GM21381 (cell line): ENCODE data around the gene PDLIM5.
A peak's percentile ranks its signal among the peaks of the same experiment; 100 is the strongest.
"Not testable (repeated sequence)": the region's sequence is repeated elsewhere in the genome, so short reads cannot be mapped to it uniquely, and the experiment has no call there.

ENCODE experiments used
- ATAC-seq: cut with Tn5 transposase; IDR thresholded peaks from one replicate; pipeline ENCODE4 v1.9.1; 2021; ENCODE audit warnings: mild to moderate bottlenecking, moderate library complexity; ENCODE audit not compliant: unreplicated experiment

PDLIM5 gene, protein sequence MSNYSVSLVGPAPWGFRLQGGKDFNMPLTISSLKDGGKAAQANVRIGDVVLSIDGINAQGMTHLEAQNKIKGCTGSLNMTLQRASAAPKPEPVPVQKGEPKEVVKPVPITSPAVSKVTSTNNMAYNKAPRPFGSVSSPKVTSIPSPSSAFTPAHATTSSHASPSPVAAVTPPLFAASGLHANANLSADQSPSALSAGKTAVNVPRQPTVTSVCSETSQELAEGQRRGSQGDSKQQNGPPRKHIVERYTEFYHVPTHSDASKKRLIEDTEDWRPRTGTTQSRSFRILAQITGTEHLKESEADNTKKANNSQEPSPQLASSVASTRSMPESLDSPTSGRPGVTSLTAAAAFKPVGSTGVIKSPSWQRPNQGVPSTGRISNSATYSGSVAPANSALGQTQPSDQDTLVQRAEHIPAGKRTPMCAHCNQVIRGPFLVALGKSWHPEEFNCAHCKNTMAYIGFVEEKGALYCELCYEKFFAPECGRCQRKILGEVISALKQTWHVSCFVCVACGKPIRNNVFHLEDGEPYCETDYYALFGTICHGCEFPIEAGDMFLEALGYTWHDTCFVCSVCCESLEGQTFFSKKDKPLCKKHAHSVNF

DNA sequence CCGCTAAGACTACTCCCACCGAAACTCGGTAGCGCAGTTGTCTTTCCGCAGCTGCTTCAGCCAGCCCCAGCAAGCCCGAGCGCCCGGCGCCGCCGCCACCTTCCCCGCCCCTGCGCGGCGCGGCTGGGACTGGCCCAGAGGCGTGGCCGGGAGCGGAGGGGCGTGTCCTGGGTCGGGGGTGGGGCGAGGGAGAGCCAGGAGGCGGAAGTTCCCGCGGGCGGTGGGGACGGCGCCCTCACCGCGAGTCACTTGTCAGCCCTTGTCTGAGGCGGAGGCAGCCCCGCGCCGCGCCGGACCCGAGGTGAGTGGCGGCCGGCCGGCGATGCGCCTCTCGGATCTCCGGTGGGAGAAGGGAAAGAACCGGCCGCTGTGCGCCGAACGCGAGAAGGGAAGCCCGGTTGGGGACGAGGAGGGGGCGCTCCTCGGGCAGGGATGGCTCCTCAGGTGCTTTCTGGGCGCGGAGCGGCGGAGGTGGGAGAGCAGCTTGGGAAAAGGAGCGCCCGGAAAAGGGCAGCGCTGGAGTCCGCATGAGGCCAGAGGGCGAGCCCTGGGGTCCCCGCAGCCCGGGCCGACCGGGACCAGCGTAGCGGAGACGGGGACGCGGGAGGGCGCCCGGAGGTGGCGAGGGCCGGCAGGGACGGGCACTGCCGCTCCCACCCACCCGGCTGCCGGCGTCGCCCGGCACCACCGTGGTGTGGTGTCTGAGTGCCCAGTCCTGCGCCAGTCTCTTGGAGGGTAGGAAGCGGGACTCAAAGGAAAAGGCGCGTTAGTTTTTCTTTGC is at the start of gene PDLIM5:
Gene PDLIM5, plus strand, starts transcription at position 248 of the 781 bp plus-strand sequence. CDS start 3,347 bp downstream, outside the sequence.
- peak; percentile 92 for ATAC-seq

DNA sequence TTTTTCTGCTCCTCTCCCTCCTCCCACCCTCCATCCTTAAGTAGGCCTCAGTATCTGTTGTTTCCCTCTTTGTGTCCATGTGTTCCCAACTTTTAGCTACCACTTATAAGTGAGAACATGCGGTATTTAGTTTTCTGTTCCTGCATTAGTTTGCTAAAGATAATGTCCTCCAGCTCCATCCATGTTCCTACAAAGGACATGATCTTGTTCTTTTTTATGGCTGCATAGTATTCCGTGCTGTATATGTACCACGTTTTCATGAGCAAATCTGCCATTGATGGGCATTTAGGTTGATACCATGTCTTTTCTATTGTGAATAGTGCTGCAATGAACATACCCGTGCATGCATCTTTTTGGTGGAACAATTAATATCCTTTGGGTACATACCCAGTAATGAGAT is 49.3 kb upstream of the PDLIM5 start:
- not testable (repeated sequence) for ATAC-seq

DNA sequence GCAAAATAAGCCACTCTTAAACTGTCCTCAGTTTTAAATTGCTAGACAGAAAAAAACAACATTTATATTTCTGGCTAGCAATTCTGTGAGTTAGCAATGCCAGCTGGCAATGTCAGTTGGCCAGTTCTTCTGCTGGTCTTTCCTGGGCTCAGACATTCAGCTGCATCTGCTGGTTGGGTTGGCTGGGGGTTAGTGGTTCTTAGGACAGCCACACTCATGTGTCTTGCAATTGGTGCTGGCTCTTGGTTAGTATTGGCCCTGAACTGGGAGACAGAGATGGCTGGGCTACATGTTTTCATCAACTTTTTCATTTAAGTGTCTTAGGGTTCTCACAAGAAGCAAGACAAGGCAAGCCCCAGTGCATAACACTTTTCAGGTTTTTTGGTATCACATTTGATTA is 48.0 kb upstream of the PDLIM5 start:
- ATAC-seq = no peak

DNA sequence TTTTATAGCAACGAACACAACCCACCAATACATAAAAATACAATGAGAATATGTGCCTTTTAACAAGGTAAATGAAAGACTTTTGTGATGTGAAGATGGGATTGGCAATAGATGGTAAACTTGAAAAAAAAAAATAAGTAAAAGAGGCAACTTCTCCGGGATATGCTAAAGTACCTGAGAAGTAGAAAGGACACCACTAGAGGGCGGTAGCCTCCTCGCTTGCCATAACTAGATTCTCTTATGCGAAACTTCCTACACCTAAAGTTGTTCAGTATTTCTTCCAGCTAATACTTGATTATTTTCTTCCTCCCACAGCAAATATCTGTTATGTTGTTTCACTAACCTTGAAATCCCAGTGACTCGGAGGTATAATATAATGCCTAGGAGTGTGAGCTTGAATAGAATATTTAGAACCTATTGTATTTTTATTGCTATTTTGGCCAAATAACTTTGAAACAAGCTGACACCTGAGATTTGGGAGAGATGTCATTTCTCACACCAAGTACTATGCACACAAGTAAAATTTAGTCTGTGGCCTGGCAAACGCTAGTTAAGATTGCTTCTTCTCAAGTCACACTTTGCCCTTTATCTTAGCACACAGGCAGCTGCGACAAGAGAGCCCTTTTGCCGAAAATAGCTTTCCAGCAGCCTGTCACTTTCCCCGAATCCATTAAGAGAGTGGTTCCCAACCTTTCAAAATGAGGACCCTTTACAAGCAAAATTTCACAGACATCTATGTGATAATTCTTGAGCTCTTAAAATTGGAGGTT is 44.9 kb upstream of the PDLIM5 start:
- peak; percentile 91 for ATAC-seq

DNA sequence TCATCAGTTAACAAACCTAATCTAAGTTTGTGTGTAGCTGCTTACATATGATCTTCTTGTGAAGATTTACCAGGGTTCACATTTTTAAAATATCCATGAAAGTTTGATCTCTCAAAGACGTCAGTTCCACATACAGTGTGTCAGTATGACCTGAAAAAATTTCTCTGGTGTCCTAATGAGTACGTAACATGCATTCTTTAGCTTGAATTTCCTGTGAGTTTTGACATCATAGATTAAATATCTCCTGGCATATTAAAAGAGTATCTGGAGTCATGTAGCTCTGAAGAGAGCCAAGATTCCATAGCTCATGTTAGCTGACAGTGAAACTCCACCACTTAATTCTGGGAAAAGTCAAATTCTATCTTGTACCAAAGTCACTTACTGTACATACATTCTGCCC is 43.9 kb upstream of the PDLIM5 start:
- ATAC-seq = no peak

DNA sequence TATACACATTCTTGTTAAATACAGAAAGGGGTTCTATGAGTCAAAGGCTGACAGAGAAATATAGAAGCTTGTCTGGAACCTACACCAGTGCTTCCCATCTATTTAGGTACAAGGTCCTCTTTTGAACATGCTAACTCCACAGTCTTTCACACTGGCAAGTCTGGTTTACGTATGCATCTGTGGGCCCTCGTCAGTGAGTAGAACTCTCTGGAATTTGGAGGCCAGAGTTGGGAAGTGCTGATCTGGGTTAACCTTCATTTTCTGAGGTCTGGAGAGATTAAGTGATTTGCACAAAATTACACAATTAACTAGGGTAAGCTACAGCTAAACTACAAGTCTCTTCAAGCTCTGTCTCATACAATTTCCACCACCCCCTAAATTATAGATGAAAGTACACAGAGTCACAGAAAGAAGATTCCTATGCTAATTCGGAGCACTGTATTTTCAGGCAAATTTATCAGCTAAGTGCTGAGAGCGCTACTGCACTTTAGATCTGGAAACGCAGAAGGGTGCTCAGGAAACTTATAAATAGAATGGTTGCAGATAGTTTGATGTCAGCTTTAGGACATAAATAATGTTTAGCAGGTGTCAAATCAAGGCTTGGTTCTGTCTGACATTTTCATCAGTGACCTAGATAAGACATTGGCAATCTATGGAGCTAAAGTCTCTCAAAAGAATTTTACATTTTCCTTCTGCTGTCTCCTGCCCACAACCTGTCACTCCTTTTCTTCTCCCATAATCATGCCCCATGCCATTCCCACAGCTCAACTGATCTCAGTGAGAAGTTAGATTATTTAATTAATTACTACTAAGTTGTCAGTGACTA is 43.0 kb upstream of the PDLIM5 start:
- ATAC-seq = no peak

DNA sequence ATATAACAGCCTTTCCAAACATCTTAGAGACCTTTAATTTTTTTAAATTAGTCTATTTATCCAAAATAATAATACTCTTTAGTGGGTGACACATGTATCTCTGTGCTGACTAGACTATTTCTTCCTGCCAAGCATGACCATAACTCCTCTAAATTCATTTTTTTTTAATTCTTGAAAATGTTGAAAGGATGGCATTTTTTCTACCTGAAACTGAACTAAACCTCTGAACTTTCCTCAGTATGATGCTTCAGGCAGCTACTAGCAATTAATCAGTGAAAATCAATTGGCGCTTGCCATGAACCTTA is 42.4 kb upstream of the PDLIM5 start:
- no peak for ATAC-seq

DNA sequence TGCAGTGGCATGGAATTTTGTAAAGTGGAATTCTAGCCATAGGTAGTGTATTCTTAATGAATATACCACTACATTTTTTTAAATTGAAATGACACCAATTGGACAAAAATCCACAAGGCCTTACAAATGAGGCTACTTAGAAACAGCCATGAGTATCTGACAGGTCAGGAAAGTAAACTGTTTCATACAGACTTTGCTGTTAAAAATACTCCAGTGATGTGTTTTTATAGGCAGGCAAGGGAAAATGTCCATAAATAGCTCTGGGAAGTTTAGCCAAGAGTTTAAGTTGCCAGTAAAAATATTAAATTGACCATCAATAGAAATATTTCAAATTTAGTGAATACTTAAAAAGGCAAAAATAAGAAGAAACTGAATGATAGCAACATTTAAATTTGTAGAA is 41.8 kb upstream of the PDLIM5 start:
- no peak for ATAC-seq

DNA sequence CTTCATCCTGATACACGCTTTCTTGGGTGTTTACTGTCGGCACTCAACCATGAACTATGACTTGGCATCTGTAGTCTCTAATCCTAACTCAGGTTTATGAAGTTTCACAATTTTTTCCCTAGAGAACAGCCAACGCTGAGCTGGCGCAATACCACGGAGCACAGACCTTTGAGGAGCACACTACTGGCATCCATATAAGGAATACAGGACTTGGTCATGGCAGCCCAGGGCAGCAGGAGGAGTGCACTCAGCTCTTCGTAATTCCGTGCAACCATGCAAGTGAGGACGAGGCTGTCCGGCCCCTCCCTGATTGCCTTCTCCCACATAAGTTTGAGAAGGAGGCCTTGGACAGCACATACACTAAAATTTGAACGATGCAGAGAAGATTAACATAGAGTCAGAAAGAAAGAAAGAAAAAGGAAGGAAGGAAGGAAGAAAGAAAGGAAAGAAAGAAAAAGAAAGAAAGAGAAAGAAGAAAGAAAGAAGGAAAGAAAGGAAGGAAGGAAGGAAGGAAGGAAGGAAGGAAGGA is 41.0 kb upstream of the PDLIM5 start:
- no peak for ATAC-seq

DNA sequence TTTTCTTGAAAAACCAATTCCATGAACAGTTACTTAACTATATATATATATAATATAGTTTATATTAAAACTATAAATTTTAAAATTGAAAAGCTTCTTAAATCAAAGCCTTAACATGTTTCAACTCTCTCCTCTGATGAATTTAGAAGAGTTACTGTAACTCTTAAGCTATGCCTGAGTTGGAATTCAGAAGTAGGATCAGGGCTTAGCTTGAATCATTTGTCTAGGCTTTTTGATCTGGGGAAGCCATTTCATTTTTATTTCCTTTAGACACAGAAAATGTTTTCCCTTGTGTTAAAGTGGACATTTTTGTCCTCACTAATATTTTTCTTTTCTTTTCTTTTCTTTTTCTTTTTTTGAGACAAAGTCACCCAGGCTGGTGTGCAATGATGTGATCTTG is 40.4 kb upstream of the PDLIM5 start:
- ATAC-seq = no peak

DNA sequence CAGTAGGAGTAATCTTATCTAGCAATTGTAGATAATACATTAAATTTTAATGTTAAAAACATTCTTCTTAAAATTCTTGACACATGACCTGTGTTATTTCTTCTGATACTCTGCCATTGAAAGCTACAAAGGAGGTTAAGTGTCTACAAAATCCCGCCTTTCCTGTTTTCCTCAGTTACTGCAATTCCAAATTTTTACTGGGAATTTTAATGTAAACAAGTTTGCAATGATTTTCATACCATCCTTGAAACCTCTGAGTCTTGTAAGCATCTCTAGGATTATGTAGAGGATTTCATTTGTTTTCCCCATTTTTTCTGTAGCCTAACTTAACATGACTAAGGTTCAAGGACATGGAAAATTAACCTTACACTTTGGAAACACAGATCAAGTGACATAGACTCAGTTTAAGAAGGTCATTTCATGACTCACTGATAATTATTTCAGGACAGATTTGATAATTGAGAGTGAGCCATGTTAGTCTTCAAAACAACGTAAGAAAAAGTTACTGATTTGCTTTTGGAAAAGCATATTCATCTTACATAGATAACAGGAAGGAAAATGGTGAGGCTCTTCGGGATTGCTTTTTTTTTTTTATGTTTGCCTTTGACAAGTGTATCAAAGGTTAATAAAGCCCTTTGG is 39.6 kb upstream of the PDLIM5 start:
- ATAC-seq = no peak

DNA sequence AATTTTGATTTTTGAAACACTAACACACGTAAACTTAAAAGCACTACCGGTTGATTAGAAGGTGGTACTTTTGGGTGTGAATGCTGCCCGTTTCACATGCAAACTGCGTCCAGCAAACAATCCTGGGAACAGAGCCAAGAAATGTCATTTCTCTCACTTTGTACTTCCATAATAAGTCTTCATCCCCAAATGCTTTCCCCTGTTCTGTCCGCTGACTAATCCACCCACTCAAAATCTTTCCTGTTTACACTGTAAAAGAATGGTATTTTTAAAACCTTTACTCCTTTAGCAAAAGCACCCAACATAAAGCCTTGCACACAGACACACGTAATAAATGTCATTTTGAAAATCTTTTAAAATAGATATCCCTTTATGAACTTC is 39.1 kb upstream of the PDLIM5 start:
- no peak for ATAC-seq

DNA sequence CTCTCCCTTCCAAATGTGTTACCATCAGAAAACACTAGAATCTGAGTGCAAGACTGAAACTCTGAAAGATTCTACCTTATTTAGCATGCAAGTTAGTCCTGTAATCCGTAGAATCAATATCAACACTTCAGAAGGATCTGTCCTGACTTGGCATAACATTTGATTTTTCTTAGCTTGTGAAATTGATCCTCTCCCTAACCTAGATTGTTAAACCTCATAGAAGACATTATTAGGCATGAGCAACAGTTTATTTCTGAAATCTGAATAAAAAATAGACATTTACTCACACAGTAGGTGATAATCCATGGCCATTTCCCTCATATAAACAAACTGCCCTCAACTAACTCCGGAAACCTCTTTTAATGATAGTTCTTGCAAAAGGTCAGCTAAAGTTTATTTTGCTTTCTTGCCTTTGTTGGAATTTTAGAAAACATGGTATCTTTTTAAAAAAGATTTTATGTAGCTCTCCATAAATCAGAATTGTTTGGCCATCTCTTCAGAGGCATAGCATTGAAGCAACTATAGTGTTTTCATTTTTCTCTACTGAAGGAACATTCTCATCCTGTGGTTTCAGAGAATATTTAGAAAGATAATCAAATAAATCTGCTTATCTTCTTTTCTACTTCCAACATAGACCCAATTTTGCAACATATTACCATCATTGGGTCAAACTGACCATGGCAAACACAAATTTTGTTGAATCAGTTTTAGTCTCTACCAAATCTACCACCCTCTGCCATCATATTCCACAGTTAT is 38.5 kb upstream of the PDLIM5 start:
- no peak for ATAC-seq

DNA sequence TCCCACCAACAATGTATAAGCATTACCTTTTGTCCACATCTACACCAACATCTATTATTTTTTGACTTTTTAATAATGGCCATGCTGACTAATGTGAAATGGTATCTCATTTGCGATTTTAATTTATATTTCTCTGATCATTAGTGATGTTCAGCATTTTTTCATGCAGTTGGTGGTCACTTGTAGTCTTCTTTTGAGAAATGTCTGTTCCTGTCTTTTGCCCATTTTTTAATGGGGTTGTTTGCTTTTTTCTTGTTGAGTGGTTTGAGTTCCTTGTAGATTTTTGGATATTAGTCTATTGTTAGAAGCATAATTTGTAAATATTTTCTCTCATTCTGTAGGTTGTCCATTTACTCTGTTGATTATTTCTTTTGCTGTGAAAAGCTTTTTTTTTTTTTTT is 36.8 kb upstream of the PDLIM5 start:
- no peak for ATAC-seq

DNA sequence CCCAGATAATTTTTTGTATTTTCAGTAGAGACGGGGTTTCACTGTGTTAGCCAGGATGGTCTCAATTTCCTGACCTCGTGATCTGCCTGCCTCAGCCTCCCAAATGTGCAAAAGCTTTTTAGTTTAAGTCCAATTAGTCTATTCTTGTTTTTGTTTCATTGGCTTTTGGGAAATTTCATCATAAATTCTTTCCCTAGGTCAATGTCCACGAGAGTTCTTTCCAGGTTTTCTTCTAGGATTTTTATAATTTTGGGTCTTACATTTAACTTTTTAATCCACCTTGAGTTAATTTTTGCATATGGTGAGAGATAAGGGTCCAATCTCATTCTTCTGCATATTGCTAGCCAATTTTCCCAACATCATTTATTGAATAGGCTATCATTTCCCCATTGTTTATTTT is 36.3 kb upstream of the PDLIM5 start:
- no peak for ATAC-seq

DNA sequence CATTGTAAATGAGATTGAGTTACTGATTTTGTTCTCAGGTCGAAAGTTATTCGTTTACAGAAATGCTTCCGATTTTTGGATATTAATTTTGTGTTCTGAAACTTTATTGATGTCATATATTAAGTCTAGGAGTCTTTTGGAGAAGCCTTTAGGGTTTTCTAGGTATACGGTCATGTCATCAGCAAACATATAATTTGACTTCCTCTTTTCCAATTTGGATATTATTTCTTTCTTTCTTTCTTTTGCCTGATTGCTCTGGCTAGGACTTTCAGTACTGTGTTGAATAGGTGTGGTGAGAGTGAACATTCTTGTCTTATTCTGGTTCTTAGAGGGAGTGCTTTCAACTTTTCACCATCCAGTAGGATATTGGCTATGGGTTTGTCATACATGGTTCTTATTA is 35.4 kb upstream of the PDLIM5 start:
- ATAC-seq = no peak

DNA sequence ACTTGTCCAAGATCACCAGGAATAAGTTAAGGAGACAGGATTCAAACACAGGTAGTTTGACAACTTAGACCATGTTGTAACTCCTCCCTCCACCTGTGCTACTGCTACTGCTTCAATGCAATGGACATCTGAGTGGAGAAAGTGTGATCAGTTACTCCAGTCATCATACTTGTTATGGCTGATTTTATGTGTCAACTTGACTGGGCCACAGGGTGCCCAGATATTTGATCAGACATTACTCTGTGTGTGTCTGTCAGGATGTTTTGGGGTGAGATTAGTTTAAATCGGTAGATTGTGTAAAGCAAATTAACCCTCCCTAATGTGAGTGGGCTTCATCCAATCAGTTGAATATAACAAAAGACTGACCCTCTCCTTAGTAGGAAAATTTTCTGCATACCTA is 34.8 kb upstream of the PDLIM5 start:
- ATAC-seq = no peak

DNA sequence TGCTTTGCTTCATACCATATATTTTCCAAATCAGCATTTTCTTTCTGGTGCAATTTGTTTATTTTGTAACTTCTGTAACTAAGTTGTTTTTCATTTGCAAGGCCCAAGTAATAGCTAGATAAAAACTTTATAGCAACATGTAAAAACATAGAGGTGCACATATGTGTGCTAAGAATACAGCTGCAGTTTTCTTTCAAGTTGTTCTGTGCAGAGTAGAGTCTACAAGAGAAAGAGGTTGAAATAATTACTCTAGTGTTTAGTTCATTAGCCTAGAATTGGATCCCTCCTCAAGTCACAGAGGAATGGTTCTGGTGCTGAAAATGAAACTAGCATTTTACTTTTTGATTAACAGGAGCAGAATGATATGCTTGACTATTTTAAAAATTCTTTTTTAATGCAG is 32.2 kb upstream of the PDLIM5 start:
- no peak for ATAC-seq

DNA sequence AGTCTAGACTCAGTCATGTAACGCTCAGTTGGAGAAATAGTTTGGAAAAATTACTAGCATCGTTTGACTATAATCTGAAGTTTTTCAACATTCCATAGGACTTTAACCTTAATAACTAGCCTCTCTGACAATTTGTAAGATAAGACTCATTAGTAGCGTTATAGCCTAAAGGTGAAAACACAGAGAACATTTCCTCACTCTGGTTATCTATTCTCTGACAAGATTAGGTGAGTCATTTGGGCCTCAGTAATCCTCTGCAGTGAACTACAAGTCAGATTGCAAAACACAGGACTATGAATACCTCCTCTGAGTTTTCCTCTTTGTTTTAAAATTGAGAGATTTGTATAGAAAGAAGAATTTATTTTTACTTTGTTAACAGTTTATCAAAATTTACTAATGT is 31.8 kb upstream of the PDLIM5 start:
- ATAC-seq = no peak
